SU-DHL-6 (cell line): Measurements from ENCODE around the gene GIMAP8.
A peak's percentile ranks its signal among the peaks of the same experiment; 100 is the strongest.

Source experiments
- H2AFZ ChIP-seq: fragments of 200-600 bp; sonication (generic); 2 replicates; pipeline ENCODE4 v1.6.1; 2014; ENCODE audit warnings: low read depth, mild to moderate bottlenecking, moderate library complexity, mixed read lengths, antibody characterized with exemption, low read length; ENCODE audit not compliant: severe bottlenecking
- H3F3A ChIP-seq: fragments of 200-600 bp; shearing (Covaris generic); 2 replicates; pipeline ENCODE4 v1.6.0; 2016; ENCODE audit warnings: antibody characterized with exemption, mild to moderate bottlenecking; ENCODE audit not compliant: insufficient read depth
- H3K27ac ChIP-seq: fragments of 200-600 bp; sonication (generic); 2 replicates; pipeline ENCODE4 v1.5.1; 2016; ENCODE audit warnings: low read depth, mild to moderate bottlenecking, low read length, moderate library complexity, mixed read lengths
- H3K27me3 ChIP-seq: fragments of 200-600 bp; sonication (generic), shearing (Covaris generic); 2 replicates; pipeline ENCODE4 v1.6.0; 2014; ENCODE audit warnings: mild to moderate bottlenecking, low read length
- H3K36me3 ChIP-seq: fragments of 200-600 bp; sonication (generic); 2 replicates; pipeline ENCODE4 v1.6.1; 2014; ENCODE audit warnings: mild to moderate bottlenecking, low read length, mixed read lengths
- H3K4me2 ChIP-seq: fragments of 300-600, 200-600 bp; shearing (Covaris generic), sonication (generic); 2 replicates; pipeline ENCODE4 v1.6.0; 2014; ENCODE audit warnings: low read length, low read depth, mild to moderate bottlenecking; ENCODE audit not compliant: poor library complexity, severe bottlenecking
- H3K4me3 ChIP-seq: fragments of 200-600 bp; sonication (generic); 2 replicates; pipeline ENCODE4 v1.5.1; 2014; ENCODE audit warnings: antibody characterized with exemption, low read length, mild to moderate bottlenecking, mixed read lengths; ENCODE audit not compliant: insufficient read depth, poor library complexity, severe bottlenecking
- H3K79me2 ChIP-seq: fragments of 200-600 bp; sonication (generic); 2 replicates; pipeline ENCODE4 v1.6.1; 2014; ENCODE audit warnings: mild to moderate bottlenecking, low read length, moderate library complexity; ENCODE audit not compliant: insufficient read depth
- H3K9ac ChIP-seq: fragments of 200-600 bp; sonication (generic); 2 replicates; pipeline ENCODE4 v1.7.0; 2014; ENCODE audit warnings: mild to moderate bottlenecking, low read length
- H3K9me2 ChIP-seq: fragments of 200-600 bp; sonication (generic); replicated peaks from 2 replicates; pipeline ENCODE4 v1.6.1; 2014; ENCODE audit warnings: low read length; ENCODE audit not compliant: insufficient read depth
- H3K9me3 ChIP-seq: fragments of 200-600 bp; sonication (generic); 2 replicates; pipeline ENCODE4 v1.6.1; 2014; ENCODE audit warnings: low read length, mixed read lengths; ENCODE audit not compliant: insufficient read depth
- H4K20me1 ChIP-seq: fragments of 200-600 bp; sonication (generic); 2 replicates; pipeline ENCODE4 v1.6.1; 2014; ENCODE audit warnings: low read depth, mild to moderate bottlenecking, antibody characterized with exemption, low read length, moderate library complexity, mixed read lengths
- CTCF ChIP-seq: fragments of 200-600 bp; sonication (generic); IDR thresholded peaks from one replicate; pipeline ENCODE4 v1.5.1; 2017; ENCODE audit warnings: antibody characterized with exemption, mild to moderate bottlenecking, low read length, moderate library complexity; ENCODE audit not compliant: insufficient read depth, poor library complexity, severe bottlenecking
- EZH2phosphoT487 ChIP-seq: fragments of 200-600 bp; sonication (generic), shearing (Covaris generic); conservative IDR thresholded peaks from 2 replicates; pipeline ENCODE4 v1.6.1; 2018; ENCODE audit warnings: mild to moderate bottlenecking, antibody characterized with exemption, low read length, moderate library complexity, mixed read lengths

GIMAP8 gene

GRCh38 chr7:150420987-150421674 lies 29.3 kb upstream of the GIMAP8 start:
- Histone ChIP-seq H3F3A (no peaks in the 10 kb centered on the region), H3K4me2 (no peak overlapping the region), H3K27ac (no peak overlapping the region), H3K79me2 (no peaks in the 10 kb centered on the region), H4K20me1 (no peaks in the 10 kb centered on the region), H3K36me3 (no peaks in the 10 kb centered on the region), H3K9ac (no peak overlapping the region), H3K27me3 (no peaks in the 10 kb centered on the region), H3K9me2 (no peaks in the 10 kb centered on the region), H3K4me3 (no peak overlapping the region), H2AFZ (no peak overlapping the region), H3K9me3 (no peaks in the 10 kb centered on the region)
- peak; percentile 63 for TF ChIP-seq CTCF
- TF ChIP-seq EZH2phosphoT487, result no peak

- Histone ChIP-seq H3K27ac (no peak overlapping the region), H4K20me1 (no peaks in the 10 kb centered on the region), H3K9me2 (no peaks in the 10 kb centered on the region), H3F3A (no peaks in the 10 kb centered on the region), H3K36me3 (no peaks in the 10 kb centered on the region), H3K79me2 (no peaks in the 10 kb centered on the region), H3K4me3 (no peak overlapping the region), H2AFZ (no peak overlapping the region), H3K9ac (no peak overlapping the region), H3K4me2 (no peak overlapping the region), H3K27me3 (no peaks in the 10 kb centered on the region), H3K9me3 (no peaks in the 10 kb centered on the region)
- TF ChIP-seq CTCF (no peak), EZH2phosphoT487 (no peak)
These were observed 28.6 kb upstream of the GIMAP8 start for GRCh38 chr7:150421831-150422230.

- Histone ChIP-seq H3K36me3 (no peaks in the 10 kb centered on the region), H3K4me2 (no peak overlapping the region), H3F3A (no peaks in the 10 kb centered on the region), H2AFZ (no peak overlapping the region), H4K20me1 (no peaks in the 10 kb centered on the region), H3K27ac (no peak overlapping the region), H3K4me3 (no peak overlapping the region), H3K9me2 (no peaks in the 10 kb centered on the region), H3K9ac (no peak overlapping the region), H3K9me3 (no peaks in the 10 kb centered on the region), H3K79me2 (no peaks in the 10 kb centered on the region), H3K27me3 (no peaks in the 10 kb centered on the region)
- no peak for TF ChIP-seq EZH2phosphoT487
- no peak for TF ChIP-seq CTCF
These were observed 24.8 kb upstream of the GIMAP8 start for GRCh38 chr7:150425670-150426069.
